Hematopoietic multipotent progenitor cell (in vitro differentiated cells): Measurements from ENCODE around the gene SLC6A3. TPM values are rescaled to one million over a fixed set of nuclear protein-coding genes. Genes with fewer than 3 reads are reported as not detected.

Experiments used
- DNase-seq, 3 donors: peaks; one replicate each; pipeline ENCODE4 v3.0.0-alpha.2; 2011 to 2015; ENCODE audit warnings: low read depth in 2 of 3, low spot score in 2 of 3
- total RNA-seq: library from RNA; depleted of rRNA; stranded (reverse); fragments of >200 nt; gene quantifications from one replicate; pipeline ENCODE4 v1.2.3, GENCODE V29; 2012

SLC6A3 gene
- total RNA-seq, 1 donor: not detected

GRCh38 chr5:1443171-1443570 is 2.1 kb downstream of the SLC6A3 start:
- DNase-seq: no peak

- DNase-seq: no peak
Observed at GRCh38 chr5:1442222-1443145, 2.8 kb downstream of the SLC6A3 start.

DNA sequence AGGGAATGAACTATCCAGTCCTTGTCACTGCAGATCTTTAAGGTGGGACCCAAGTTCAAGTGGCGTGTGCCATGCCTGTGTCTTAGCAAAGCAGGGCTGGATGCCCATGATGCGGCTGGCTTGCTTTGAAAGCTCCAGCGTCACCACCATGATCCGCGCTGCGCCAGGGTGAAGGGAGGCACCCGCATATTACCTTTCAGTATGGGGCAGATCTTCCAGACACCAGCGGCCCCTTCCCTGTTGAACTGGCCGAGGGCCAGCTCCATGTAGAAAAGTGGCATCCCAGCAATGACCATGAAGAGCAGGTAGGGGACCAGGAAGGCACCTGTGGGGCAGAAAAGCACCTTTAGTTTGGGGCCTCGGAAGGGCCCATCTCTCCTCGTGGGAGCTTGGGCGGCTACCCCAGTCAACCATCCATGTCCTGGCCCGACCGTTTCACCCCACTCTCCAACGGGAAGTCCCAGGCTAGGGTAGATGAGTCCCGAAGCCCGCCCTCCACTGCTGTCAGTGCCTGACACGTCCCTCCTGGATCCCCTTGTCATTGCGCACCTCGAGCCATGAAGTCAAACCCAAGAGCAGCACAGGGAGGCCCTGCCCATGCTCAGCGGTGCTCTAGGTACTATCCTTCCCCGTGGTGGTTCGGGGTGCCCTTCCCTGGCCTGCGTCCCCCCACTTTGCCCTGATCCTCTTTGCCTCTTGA is 3.9 kb downstream of the SLC6A3 start:
- DNase-seq: no peak

GRCh38 chr5:1440098-1440493 is 5.1 kb downstream of the SLC6A3 start:
- DNase-seq: no peak

DNA sequence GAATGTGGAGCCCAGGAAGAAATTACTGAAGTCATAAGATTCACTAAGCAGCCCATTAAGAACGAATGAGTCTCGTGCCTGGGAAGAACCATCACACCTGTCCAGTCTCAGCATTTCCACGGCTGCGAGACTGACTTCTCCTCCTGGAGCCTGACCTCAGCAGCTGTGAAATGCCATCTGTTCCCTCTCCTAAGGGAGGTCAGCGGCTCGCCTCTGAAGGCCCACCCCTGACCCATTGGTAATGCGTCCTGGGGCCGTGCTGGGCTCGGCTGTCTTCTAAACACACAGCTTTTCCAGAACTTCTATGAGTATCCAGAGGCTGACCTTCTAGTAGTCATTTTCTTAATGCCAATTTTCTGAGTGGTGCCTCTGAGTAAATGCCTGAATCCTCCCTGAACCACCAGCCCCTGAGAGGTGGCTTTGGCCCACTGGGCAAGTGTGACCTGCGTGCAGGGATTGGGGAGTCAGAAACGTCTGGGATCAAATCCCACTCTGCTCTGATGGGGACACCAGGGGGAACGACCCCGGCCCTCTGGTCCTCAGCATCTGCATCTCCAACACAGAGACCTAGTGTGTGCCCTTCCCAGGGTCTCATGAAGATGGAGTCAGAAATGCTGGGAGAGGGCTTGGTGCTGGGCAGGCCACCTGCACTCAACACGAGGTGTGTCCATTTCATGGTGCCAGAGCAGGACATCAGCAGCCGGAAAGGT is 5.7 kb downstream of the SLC6A3 start:
- DNase-seq: no peak

DNA sequence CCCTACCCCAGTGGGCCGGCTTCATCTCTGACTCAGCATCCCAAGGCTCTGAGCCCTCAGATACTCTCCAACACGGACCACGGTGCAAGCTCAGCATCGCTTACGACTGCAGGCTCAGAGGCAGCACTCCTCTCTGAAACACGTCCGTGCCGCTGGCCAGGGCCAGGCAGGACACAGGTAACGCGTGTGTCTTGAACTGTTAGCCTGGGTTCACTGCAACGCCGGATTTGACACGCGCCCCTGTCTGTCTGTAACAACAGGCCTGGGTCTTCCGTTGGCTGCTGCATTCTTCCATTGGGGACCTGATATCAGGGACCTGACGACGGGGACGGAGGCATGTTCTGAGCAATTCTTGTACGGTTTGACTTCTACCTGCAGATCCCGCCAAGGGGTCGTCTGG is 6.4 kb downstream of the SLC6A3 start:
- no peak for DNase-seq

- DNase-seq: no peak
Observed at GRCh38 chr5:1437876-1438559, 7.2 kb downstream of the SLC6A3 start.

DNA sequence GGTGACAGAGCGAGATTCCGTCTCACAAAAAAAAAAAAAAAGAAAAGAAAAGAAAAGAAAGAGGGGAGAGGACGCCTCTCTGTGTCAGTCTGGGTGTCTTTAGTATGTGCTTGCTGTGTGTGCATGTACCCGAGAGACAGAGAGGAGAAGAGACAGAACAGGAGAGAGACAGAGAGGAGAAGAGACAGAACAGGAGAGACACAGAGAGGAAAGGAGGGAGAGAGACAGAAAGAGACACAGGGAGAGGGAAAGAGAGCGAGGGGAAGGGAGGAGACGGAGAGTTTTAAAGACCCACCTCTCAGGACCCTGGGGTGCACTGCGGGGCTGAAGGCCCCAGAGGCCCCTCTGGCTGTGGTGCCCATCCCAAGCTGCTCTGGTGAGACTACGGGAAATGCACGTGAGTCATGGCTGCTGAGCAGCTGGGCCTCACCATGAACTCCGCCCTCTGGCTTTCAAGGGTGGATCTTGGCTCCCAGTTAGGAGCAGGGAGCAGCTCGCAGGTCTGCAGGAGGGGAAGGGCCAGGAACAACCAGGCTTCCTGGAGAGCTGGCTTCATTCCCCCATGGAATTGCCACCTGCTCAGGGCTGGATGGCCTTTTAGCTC is 7.9 kb downstream of the SLC6A3 start:
- DNase-seq: no peak

- DNase-seq: no peak
Observed at GRCh38 chr5:1436681-1437080, 8.6 kb downstream of the SLC6A3 start.

DNA sequence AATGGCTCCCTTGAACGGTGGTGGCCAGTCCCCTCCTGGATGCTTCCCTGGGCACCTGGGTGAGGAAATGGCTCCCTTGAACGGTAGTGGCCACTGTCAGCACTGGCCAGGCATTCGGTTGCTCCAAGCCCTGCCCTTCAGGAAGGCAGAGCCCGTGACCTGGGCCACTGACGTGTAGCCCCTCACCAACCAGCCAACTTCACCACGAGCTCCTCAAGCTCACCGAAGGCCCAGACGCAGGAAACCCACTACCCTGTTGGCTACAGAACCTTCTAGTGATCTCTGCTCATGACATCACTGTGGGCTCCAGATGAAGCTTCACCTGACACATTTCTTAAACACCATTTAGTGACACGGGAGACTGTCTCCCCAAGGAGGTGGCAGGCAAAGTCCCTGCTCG is 9.2 kb downstream of the SLC6A3 start:
- no peak for DNase-seq

- DNase-seq: no peak
Observed at GRCh38 chr5:1435369-1435768, 9.9 kb downstream of the SLC6A3 start.

GRCh38 chr5:1432296-1432695 is 12.9 kb downstream of the SLC6A3 start:
- no peak for DNase-seq

- DNase-seq: no peak
Observed at GRCh38 chr5:1431896-1432295, 13.3 kb downstream of the SLC6A3 start.

DNA sequence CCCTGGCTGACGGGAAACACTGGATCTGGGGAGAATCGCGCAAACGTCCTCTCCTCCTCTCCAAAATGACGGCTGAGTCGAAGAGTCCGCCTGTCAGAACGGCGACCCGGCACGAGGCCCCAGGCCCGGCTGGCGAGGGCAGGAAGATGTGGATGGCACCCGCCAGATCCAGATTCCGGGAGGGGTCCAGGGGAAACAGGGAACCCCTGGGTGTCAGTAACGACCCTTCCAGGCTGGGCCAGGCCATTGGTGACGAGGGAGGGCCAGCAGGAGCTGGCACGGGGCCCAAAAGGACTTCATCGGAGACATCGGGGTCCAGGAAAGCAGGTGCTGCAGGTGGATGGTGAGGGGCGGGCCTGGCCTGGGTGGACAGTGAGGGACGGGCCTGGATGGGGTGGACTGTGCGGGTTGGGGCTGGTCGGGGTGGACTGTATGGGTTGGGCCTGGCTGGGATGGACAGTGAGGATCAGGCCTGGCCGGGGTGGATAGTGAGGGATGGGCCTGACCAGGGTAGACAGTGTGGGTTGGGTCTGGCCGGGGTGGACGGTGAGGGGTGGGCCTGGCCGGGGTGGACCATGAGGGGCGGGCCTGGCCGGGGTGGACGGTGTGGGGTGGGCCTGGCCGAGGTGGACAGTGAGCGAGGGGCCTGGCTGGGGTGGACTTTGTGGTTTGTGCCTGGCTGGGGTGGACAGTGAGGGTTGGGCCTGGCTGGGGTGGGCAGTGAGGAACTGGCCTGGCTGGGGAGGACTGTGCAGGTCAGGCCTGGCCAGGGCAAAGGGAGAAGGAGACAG is 14.0 kb downstream of the SLC6A3 start:
- no peak for DNase-seq

GRCh38 chr5:1430121-1430795 is 15.0 kb downstream of the SLC6A3 start:
- DNase-seq: no peak

- DNase-seq: no peak
Observed at GRCh38 chr5:1429496-1429895, 15.7 kb downstream of the SLC6A3 start.

DNA sequence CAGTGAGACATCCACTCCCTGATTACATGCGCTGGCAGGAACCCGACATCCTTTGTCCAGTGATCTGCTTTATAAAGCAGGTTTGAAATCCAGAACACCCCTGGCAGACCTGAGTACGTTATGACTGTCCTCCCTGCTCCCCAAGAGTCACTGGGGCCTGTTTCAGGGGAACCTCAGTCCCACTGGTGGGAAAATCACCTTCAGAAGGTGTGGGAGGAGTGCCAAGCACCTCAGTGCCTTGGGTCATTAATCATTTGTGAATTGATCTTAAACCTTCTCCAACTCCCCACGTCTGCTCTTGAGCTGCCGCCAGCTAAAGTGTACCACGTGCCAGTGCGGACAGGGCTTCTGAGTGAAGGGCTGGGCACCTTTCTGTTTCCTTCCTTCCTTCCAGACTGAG is 16.2 kb downstream of the SLC6A3 start:
- no peak for DNase-seq

GRCh38 chr5:1428107-1428506 is 17.1 kb downstream of the SLC6A3 start:
- DNase-seq: no peak

DNA sequence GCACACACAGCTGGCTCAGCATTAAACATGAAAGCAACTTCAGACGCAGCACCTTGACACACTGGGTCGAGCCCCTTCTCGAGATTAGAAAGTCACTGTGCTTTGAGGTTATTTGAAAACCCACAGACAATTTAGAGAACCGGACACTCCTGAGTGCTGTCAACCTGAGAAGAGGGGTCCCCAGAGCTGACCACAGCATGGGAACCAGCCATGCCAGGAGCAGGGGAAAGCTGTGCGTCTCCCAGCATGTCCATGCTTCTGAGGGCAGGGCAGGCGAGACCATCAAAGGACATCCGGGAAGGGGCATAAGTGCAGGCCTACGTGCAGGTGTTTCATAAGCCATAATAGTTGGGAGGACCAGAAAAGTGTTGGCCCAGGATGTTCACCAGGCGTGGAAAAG is 20.5 kb downstream of the SLC6A3 start:
- DNase-seq: no peak
